SH-SY5Y (cell line): ENCODE results near the gene FOXK2.

Experiments
- GATA2 ChIP-seq: IDR thresholded peaks from 2 replicates; pipeline ENCODE4 v1.6.1; 2011; ENCODE audit warnings: mild to moderate bottlenecking, low read depth, low read length
- GATA3 ChIP-seq: IDR thresholded peaks from 2 replicates; pipeline ENCODE4 v1.6.1; 2011; ENCODE audit warnings: low read depth, mild to moderate bottlenecking, low read length, moderate library complexity

DNA sequence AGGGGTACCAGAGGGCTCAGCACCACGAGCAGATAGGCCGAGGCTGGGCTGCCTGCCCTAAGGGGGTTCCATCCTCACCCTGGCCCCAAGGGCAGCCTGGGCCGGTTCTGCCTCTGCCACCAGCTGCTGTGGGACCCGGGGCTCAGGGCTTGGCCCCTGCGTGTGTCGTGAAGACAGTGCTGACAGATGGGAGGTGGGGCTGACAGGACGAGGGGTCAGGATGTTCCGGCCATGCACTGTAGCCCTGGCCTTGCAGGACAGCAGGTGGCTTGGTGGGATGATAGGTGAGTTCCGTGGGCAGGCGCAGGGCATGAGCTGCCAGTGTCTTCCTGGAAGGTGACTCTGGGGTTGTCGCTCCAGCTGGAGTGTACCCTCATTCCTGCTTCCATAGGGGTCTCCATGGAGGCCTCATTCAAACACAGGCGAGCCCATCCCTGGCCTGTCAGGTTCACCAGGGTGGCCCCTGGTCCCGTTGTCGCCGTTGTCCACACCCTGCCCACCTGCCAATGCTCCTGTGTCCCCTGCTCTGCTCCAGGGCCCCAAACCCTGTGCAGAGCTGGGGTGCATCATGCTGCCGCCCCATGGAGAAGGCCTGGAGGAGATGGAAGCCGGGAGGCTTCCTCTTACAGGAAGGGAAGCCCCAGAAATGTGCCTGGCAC, 71.5 kb downstream of the FOXK2 start:
- TF ChIP-seq GATA3 (no peak), GATA2 (no peak)
